Pons (tissue), 1 donor: ENCODE measurements around the gene EPB41L4B.
A peak's percentile ranks its signal among the peaks of the same experiment; 100 is the strongest.

Experiments used
- DNase-seq: peaks from one replicate; pipeline ENCODE4 v3.0.0-alpha.2; 2016; ENCODE audit warnings: low spot score

Gene EPB41L4B

DNA sequence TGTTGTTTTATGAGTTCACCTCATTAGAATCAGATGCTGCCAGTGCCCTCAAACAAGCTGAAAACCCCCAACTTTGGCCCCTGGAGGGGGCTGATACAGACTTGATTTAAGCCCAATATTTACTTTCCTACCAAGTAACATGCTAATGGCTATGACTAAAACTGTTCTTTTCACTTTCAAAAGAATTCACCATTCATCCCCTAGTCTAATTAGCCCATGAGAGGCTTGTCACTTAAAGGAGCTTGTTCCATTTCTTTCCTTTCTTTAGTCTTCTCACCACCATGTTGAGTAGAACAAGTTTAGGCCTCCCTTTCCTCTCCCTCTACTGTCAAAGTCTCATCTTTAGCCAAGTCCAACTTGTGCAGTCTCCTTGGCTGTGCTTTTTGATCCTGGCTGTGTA lies 50.4 kb downstream of the EPB41L4B start:
- DNase-seq = no peak

DNA sequence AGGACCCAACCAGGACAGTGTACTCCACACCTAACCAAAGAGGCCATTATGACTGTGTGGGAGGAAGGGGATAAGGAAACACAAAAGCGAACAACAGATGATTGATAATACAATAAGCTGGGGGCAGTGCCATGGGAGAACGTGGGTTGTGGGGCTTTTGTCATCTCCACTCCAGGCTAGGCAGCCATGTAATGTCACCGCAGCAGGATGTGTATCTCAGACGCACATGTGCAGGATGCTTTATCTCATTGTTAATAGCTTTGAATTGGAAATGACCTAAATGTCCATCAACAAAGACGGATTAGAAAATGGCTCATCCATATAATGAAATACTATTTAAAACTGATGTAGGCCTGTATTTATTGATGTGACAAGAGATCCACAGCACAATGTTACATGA lies 51.0 kb downstream of the EPB41L4B start:
- no peak for DNase-seq

DNA sequence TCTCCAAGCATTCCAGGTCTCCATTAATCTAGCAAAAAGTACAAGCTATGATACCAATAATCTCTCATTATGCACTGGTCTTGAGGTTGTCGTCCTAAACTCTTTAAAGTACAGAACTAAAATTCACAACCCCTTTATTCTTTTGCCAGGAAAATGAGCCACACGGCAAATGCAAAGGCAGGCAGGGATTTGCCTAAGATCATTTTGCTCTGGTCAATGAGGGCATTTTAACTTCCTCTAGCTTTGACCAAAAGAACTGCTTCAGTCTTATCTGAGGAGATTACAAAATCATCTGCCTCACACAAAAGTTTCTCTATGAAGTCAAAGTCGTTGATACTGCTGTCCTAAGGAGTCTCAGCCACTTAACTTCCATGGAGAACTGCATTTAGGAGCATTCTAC lies 51.8 kb downstream of the EPB41L4B start:
- no peak for DNase-seq

DNA sequence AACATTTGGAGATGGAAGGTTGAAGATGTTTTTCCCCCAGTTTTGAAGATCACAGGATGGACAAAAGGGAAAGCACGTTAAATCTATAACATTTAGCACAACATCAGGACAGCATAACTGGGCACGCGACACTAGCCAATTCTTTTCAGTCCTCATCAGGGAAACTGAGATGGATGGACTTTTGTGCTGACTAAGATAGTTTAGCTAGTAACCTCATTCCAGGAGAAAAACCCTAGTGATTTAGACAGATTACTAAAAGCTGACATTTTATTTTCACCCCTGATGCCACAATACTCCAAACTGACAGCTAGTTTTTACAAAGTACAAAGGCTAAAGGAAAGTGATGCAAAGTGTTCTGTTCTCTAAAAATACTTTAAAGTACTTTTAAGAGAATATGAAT lies 53.3 kb downstream of the EPB41L4B start:
- no peak for DNase-seq

DNA sequence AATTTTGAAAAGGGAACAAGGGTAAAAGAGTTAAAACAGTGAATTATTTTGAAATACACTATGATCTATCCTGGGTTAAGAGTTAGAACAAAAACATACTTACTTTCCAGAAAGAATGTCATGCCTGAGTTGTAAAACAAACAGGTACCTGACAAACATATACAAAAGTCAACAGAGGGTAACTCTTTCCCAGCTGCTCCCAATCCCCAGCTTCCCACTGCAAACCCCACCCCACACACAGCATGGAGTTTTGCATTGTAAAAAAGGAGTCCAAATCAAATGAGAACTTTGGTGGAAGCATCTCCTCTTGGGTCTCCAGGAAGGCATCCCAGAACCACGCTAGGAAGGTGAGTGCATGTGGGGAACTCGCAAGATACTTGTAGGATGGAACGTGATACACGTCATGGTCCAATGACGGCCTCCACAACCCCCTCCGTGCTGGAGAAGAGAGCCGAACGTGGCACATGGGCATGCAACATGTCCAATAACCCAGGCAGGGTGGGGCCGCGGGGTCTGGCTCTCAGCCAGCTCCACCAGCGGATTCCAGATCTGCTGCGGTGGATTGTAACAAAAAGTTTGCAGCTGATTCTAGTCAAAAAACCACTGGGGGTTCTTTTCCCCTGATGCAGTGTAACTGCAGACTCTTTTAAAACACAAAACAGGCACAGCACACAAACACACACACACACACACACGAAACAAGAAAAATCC lies 55.8 kb downstream of the EPB41L4B start:
- no peak for DNase-seq

DNA sequence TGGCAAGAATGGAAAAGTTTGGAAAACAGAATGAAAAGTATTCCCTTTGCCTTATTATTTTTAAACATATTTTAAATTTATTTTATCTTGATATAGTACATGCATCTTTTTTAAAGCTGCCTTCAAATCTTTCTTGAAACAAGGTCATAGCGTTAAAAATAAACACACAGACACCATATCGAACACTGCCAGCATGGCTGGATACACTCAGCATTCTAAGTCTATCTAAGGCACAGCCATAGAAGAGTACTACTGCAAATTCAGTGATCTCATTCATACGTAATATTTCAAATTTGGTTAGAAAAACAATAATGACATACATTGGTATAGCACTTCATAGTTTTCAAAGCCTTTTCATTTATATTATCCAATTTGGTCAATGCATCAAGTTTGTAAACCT lies 57.5 kb downstream of the EPB41L4B start:
- no peak for DNase-seq

DNA sequence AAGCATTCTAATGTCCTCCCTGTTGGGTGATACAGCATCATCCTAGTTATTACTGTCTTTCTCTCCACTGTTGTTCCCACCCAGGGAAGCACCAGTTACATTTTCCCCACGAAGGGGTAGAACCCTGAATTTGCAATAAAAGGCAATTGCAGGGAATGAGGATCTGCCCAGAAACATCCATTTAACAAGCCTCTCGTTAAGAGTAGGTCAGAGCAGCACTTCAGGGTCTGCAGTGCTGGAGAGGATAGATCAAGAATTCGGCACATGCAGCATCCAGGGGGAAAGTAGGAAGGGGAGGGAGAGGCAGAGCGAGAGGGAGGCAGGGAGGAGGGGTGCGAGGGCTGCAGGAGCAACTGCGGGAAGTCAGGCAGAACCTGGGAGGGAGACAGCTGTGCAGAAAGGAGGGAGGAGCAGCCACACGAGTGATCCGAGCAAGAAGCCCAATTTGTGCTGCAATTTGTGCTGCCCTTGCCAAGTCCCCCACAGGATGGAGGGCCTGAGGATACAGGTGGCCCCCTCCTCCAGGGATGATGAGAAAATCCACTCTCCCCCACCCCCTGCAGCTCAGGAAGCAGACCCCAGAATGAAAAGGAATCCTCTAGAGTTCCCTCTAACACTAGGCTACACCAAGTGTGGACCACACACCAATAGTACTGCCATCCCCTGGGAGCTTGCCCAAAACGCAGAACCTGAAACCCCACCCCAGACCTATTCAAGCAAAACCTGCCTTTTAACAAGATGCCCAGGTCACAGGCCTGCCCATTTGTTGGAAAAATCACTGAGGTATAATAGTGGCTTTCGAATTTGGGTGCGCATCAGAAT lies 62.2 kb downstream of the EPB41L4B start:
- DNase-seq = no peak

DNA sequence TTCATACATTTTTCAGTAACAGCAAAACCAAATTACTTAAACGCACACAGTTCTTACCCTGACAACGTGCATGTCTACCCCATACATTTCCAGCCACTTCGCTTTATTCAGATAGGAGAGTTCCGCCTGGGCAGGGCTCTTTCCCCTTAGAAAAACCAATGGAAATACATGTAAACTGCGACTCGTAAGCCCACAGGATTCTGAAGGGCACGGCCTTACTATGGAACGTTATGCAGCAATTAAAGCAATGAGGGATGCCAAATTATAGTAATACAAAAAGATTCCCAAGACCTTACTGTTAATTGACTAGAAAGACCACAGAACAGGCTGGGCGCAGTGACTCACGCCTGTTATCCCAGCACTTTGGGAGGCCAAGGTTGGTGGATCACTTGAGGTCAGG lies 64.5 kb downstream of the EPB41L4B start:
- DNase-seq = no peak

DNA sequence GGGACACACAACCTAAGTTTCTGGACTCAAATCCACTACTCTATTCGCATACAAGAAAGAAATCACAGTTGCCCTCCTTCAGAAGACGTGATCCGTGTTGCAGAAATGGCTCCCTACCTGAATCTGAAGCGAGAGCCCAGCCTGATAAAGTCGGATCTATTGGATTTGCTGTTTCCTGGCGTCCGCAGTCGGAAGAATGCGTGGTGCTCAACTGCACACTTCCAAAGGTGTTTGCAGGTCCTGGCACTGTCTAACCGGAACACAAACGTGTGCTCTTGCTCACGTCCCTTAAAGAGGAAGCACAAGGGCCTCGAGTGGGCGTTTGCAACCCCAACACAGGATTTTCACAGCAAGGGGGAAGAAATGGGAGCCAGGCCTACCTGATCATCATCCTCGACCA lies 65.5 kb downstream of the EPB41L4B start:
- no peak for DNase-seq

DNA sequence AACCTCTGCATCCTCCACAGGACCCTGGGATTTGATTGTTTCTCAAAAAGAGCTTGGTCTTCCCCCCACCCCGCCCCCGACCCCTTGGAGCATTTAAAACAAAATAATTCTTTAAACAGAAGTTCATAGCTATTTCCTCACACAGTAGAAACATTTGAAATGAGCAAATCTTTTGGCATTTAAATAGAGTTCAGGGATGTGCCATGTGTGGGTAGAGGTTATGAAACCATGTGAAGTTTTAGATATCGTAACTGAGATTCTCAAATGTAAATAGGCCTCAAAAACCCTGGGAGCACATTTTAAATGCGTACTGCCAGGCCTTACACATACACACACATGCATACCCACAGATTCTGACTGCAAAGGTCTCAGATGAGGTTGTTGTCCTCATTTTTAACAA lies 66.5 kb downstream of the EPB41L4B start:
- no peak for DNase-seq

DNA sequence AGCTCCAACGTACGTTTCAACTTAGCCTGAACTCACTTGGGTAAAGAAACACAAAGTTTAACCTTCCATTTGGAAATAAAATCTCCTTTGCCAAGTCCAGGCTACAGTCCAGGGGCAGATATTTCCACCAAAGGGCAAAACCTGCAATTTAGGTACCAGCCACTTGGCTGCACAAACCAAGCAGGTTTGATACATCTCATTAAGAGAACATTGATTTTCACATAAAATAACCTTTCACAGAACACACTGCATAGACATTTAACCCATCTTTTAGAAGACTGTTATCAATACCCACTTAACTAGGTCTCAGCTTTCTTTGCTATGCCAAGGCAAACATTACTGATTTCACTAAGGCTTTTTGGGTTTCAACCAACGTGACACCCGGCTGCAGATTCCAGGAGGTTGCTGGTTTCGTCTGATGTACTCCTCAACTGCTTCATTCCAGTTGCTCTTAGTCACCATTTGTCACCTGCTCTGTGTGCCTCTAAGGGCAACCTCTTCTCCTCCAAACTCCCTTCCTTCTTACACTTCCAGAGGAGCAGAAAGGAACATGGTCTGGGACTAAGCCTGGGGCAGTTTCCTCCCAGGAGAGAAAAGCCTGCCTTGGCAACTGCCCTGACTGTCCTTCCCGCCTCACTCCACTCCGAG lies 67.1 kb downstream of the EPB41L4B start:
- no peak for DNase-seq

DNA sequence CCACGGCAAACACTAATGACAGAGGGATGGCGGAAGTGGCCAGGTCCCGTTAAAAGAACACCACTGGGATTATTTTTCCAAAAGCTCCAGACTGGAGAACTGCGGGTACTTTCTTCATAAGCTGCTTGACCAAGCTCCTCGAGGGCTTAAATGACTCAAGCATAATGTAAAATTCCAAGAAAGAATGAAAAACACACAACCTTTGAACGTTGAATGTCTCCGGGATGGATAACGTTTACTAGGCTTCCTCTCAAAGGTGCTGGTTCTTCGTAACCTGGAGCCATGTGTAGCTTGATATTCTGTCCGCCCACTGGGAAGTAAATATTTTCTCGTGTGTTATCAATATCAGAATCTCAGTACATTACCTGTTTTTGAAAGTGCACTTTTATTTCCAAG lies 67.6 kb downstream of the EPB41L4B start:
- DNase-seq = no peak

DNA sequence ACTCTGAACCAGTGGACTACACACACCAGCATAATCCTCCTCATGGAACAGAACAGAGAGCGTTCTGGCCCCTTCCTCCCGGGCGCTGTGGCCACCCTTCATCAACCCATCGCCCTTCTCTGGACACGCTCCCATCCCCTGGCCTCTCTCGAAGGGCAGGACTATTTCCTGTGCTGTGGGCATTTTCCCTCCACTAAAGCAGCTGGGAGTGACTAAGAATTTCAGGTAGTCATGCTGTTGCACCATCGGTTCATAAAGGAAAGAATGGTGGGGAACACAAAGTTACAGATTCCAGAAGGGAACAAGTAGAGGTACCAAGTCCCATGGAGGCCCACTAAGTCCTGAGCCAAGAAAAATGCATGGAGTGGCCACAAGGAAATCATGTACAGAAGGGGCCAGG lies 68.6 kb downstream of the EPB41L4B start:
- DNase-seq = no peak

DNA sequence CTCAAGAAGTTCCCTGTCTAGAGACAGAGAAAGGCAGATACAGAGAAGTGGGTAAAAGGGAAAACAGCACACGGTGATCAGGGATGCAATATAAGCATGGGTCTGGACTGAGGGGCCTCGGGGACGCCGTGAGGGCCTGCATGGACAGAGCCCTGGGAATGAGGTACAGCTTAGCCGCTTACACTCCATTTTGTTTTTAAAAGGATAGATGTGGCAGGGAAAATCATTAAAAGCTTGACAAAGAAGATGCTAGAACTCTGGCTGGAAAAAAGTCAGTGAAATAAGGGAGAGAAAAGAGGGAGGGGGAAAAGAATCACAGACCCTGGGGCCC lies 69.1 kb downstream of the EPB41L4B start:
- DNase-seq = no peak

DNA sequence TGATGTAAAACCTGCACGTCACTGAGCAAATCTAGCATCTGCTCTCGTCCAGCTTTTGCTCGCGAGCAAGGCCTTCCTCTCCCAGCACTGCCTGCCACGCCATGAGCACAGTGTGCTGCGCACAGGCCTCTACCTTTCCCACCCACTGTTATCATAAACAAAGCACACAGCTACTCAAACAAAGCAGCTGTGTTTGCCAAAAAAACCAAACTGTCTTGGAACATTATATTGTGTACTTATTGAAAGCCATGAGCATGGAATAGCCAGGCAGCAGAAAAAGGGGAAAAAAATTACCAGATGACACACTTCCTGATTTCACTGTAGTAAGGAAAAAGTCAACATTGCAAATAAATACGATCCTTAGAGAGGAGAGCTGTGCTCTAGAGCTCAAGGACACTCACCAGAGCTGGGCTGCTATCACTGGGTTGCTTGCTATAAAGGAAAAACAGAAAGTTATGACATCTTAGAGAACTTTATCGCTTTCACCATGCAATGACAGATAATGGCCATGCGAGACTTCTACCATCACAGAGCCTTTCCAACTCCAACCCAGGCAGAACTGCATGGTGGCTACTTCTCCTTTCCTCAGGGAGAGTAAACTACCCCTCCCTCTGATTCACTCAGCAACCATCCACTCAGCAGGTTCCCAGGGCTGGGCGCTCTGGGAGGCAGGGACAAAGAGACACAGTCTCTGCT lies 69.6 kb downstream of the EPB41L4B start:
- peak; percentile 10 for DNase-seq

DNA sequence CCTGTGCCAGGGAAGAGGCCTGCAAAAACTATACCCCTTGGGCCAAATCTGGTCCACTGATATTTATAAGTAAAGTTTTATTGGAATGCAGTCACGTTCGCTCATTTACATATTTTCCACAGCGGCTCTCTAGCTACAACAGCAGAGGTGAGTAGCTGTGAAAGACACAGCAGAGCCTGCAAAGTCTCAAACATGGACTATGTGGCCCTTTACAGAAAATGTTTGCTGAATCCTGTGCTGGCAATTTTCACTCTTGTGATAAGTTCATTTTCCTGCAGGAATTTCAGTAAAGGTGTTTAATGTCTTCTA lies 70.1 kb downstream of the EPB41L4B start:
- no peak for DNase-seq

DNA sequence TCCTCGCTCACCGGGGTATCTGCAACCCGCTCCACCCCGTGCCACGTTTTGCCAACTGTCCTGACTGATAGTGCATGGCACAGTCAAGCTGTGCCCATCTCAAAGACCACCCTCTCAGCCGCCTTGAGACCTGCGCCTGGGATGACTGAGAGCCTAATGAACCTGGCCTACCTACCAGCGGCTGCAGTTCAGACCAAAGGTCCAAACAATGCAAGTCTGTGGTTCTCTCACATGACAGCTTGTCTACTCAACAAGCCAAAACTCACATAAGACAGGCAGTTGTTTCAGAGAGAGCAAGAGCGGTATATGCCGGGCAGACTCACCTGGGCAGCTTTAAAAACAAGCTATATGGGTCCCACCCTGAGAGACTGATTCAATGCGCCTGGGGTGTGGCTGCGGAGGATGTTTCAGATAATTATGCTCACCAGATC lies 70.5 kb downstream of the EPB41L4B start:
- DNase-seq = no peak

DNA sequence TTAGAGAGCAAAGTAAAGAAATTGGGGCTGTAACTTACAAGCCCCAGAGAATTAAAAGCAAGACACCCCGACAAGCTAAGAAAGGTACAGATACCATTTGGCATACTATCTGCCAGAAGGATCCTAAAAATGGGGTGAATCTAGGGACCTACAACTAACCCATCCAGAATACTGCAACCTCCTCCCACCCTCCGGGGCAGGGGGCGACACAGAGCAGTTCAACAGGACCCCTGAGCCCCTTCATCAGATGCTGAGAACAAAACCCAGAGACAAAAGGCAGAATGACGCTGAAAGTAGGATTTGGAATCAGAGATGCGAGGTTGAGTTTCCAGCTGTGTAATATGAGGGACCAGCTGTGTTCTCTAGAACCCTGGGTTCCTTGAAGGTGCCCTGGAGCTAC lies 71.2 kb downstream of the EPB41L4B start:
- DNase-seq = no peak

DNA sequence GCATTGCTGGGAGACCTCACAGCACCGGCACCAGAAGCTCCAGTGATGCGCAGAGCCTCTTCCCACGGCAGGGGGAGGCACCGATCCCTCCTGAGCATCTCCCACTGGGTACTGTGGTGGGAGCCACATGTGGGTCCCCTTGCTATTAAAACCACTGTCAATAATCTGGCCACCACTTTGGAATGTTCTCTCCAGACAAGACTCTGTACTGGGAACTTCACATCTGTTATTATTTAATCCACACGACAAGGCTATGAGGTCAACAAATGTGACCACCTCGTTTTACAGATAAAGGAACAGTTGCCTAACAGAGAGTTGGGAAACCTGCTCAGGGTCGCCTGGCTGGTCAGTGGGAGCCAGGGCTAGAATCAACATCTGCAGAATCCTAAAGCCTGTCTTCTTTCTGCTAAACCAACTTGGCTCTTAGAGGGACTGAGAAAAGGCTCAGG lies 72.7 kb downstream of the EPB41L4B start:
- DNase-seq = no peak

DNA sequence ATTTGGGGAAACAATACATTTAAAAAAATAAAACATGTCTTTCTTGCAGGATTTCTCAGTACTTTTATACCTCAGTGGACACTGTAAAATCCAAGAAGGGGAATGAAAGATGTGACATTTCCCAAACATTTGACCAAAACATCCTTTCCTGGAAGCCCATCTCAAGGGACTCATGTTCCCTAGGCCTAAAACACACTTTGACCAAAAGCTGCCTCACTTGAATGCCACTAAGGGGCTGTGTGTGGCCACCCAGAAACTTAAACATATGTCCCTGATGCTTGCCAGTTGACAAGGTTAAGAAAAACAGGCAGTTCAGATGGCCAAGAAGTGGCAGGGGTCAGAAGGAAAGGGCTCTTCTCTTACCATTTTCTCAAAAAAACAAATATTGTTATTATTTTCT lies 73.6 kb downstream of the EPB41L4B start:
- DNase-seq = no peak

DNA sequence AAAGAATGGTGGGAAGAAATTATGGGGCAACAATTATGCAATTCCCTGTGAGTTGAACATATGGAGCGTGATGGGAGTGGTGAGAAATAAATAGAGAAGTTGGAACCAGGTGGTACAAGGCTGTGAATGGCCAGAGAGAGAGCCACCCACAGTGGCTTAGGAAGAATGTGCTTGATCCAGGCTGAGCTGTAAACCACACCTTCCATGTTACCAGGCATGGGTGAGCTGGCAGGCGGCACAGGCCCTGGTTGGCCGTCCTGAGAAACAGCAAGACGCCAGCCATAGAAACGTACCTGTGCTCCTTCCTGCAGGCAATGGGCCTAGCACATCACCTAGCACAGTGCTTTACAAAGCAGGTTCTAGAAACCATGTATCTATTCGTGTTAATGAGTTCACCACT lies 74.3 kb downstream of the EPB41L4B start:
- no peak for DNase-seq

DNA sequence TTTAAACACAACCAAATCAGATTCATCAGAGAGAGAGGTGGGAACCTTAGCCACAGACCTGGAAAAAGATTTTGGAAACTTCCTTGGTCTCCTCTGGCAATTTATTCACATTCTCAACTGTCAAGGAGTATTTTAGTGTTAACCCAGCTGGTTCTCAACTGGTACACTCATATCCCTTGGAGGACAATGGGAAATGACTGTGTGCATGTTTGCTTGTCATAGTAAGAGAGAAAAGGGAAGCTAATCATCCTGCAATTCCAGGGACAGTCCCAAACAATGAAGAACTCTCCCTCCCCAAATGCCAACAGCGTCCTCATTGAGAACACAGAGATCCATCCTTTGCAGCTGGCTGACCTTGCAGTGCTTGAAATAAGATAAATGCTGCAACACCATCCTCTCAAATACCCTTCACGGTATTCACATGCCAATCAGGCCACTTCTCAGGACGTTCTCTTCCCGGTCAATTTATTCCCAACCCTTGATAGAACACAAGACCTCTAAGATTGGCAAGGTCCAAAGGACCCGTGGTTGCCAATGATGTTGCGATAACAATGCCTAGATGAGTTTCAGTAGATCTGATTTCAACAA lies 75.5 kb downstream of the EPB41L4B start:
- no peak for DNase-seq
